Neuronal stem cell (in vitro differentiated cells): ENCODE data around the gene ARSG.
A peak's percentile ranks its signal among the peaks of the same experiment; 100 is the strongest.
"Not testable (repeated sequence)": the region's sequence is repeated elsewhere in the genome, so short reads cannot be mapped to it uniquely, and the experiment has no call there.

Source experiments
- DNase-seq: peaks from one replicate; pipeline ENCODE4 v3.0.0-alpha.2; 2013; ENCODE audit warnings: low spot score
- H2AFZ ChIP-seq: one replicate; pipeline ENCODE4 v1.6.1; 2013; ENCODE audit warnings: mild to moderate bottlenecking, low read length, inconsistent platforms
- H2AK5ac ChIP-seq: 2 replicates; pipeline ENCODE4 v1.6.1; 2013; ENCODE audit warnings: low read depth, mild to moderate bottlenecking, inconsistent platforms, low read length, moderate library complexity, mixed read lengths
- H2BK120ac ChIP-seq: 2 replicates; pipeline ENCODE4 v1.6.1; 2013; ENCODE audit warnings: low read depth, mild to moderate bottlenecking, inconsistent platforms, low read length, moderate library complexity, mixed read lengths
- H2BK12ac ChIP-seq: one replicate; pipeline ENCODE4 v1.6.1; 2013; ENCODE audit warnings: low read length, inconsistent platforms
- H2BK15ac ChIP-seq: 2 replicates; pipeline ENCODE4 v1.6.1; 2013; ENCODE audit warnings: mild to moderate bottlenecking, low read length, inconsistent platforms, mixed read lengths
- H2BK5ac ChIP-seq: one replicate; pipeline ENCODE4 v1.6.1; 2013; ENCODE audit warnings: inconsistent platforms, mild to moderate bottlenecking, low read length, moderate library complexity
- H3K14ac ChIP-seq: one replicate; pipeline ENCODE4 v1.6.1; 2013; ENCODE audit warnings: low read length, inconsistent platforms
- H3K18ac ChIP-seq: 2 replicates; pipeline ENCODE4 v1.6.1; 2013; ENCODE audit warnings: low read length, inconsistent platforms
- H3K23ac ChIP-seq: 2 replicates; pipeline ENCODE4 v1.6.1; 2013; ENCODE audit warnings: low read depth, mild to moderate bottlenecking, mixed read lengths, low read length, inconsistent platforms; ENCODE audit not compliant: poor library complexity
- H3K27ac ChIP-seq: replicated peaks from 3 replicates; pipeline ENCODE4 v1.5.1; 2013; ENCODE audit warnings: low read length, inconsistent platforms
- H3K27me3 ChIP-seq, 3 experiments: 2 replicates each; pipeline ENCODE4 v1.6.1; 2013; ENCODE audit warnings: low read length in 3 of 3, mild to moderate bottlenecking in 2 of 3, inconsistent platforms in 1 of 3, low read depth in 1 of 3, mixed read lengths in 1 of 3, moderate library complexity in 1 of 3; ENCODE audit not compliant: control insufficient read depth in 3 of 3, insufficient read depth in 3 of 3
- H3K36me3 ChIP-seq, 2 donors: replicated peaks in 1 of 2; 2 replicates each; pipeline ENCODE4 v1.6.1; 2013; ENCODE audit warnings: low read length in 2 of 2; ENCODE audit not compliant: control insufficient read depth in 2 of 2, insufficient read depth in 2 of 2
- H3K4ac ChIP-seq: 2 replicates; pipeline ENCODE4 v1.6.1; 2013; ENCODE audit warnings: inconsistent platforms, mild to moderate bottlenecking, low read length, moderate library complexity
- H3K4me1 ChIP-seq, 2 donors: 1 replicate in 1 of 2; 2 replicates in 1 of 2; pipeline ENCODE4 v1.6.1; 2013; ENCODE audit warnings: low read length in 2 of 2, low read depth in 1 of 2; ENCODE audit not compliant: control insufficient read depth in 2 of 2, insufficient read depth in 1 of 2
- H3K4me2 ChIP-seq: one replicate; pipeline ENCODE4 v1.6.1; 2013; ENCODE audit warnings: mild to moderate bottlenecking, low read length, inconsistent platforms; ENCODE audit not compliant: insufficient read depth, poor library complexity, severe bottlenecking
- H3K4me3 ChIP-seq, 2 donors: 2 replicates each; pipeline ENCODE4 v1.5.1; 2013; ENCODE audit warnings: low read length in 2 of 2, mild to moderate bottlenecking in 2 of 2, inconsistent platforms in 1 of 2, moderate library complexity in 1 of 2
- H3K79me1 ChIP-seq: one replicate; pipeline ENCODE4 v1.6.1; 2013; ENCODE audit warnings: low read depth, mild to moderate bottlenecking, inconsistent platforms, low read length, moderate library complexity
- H3K9ac ChIP-seq: one replicate; pipeline ENCODE4 v1.6.1; 2013; ENCODE audit warnings: mild to moderate bottlenecking, low read depth, low read length, inconsistent platforms; ENCODE audit not compliant: poor library complexity
- H3K9me3 ChIP-seq, 2 donors: replicated peaks in 1 of 2; 2 replicates each; pipeline versions ENCODE3 to v1.6.1; 2013; ENCODE audit warnings: low read length in 2 of 2, mild to moderate bottlenecking in 2 of 2, inconsistent platforms in 1 of 2, low read depth in 1 of 2, mixed read lengths in 1 of 2, moderate library complexity in 1 of 2; ENCODE audit not compliant: control insufficient read depth in 2 of 2, insufficient read depth in 1 of 2
- H4K8ac ChIP-seq: one replicate; pipeline ENCODE4 v1.6.1; 2013; ENCODE audit warnings: low read depth, mild to moderate bottlenecking, inconsistent platforms, low read length, moderate library complexity
- H4K91ac ChIP-seq: one replicate; pipeline ENCODE4 v1.6.1; 2013; ENCODE audit warnings: low read length, low read depth, mild to moderate bottlenecking, inconsistent platforms; ENCODE audit not compliant: poor library complexity
- WGBS, 2 donors: extraction: QIAGEN DNeasy Blood & Tissue Kit; methylation state at CpG; one replicate each; pipeline ENCODE4 v1.1.7; 2013; ENCODE audit warnings: missing lambda C conversion rate in 2 of 2, mixed read lengths in 1 of 2; ENCODE audit not compliant: insufficient read length in 2 of 2, insufficient replicate concordance in 1 of 2; ENCODE audit errors: extremely low coverage in 2 of 2; 5-methylcytosine and 5-hydroxymethylcytosine counted together

The ARSG gene

GRCh38 chr17:68376178-68376577 is 84.9 kb downstream of the ARSG start:
- not testable (repeated sequence) for H4K91ac ChIP-seq, DNase-seq, H2AK5ac ChIP-seq, H3K14ac ChIP-seq, H3K27ac ChIP-seq, H2AFZ ChIP-seq, H2BK120ac ChIP-seq, H3K18ac ChIP-seq, H3K36me3 ChIP-seq, H3K23ac ChIP-seq, H3K4me2 ChIP-seq, H3K79me1 ChIP-seq, H4K8ac ChIP-seq, H3K9me3 ChIP-seq, H3K4me3 ChIP-seq, H2BK12ac ChIP-seq, H2BK5ac ChIP-seq, H3K27me3 ChIP-seq, H3K4ac ChIP-seq, H2BK15ac ChIP-seq, H3K9ac ChIP-seq
- WGBS, 2 donors = no CpG with 5 or more reads among the region's 2 CpGs
- peaks cover 12 to 18% of the 10 kb centered on the region in 2 donors for H3K4me1 ChIP-seq

GRCh38 chr17:68377771-68378267 is 86.5 kb downstream of the ARSG start:
- Histone ChIP-seq H3K9ac (peak overlapping the region; percentile 47), H3K79me1 (no peaks in the 10 kb centered on the region), H4K91ac (no peak overlapping the region), H2BK5ac (peak overlapping the region; percentile 8), H2BK15ac (peak overlapping the region; percentile 61), H2BK120ac (no peak overlapping the region), H3K18ac (peak overlapping the region; percentile 86), H3K14ac (no peak overlapping the region), H2AK5ac (no peak overlapping the region), H3K23ac (peak overlapping the region; percentile 5), H3K36me3 (no peaks in the 10 kb centered on the region), H3K4me3 (no peak overlapping the region), H2AFZ (peak overlapping the region; percentile 83), H3K27ac (no peak overlapping the region), H3K9me3 (no peaks in the 10 kb centered on the region), H3K4me1 (peaks cover 16 to 18% of the 10 kb centered on the region in 2 donors), H3K4ac (no peak overlapping the region), H4K8ac (no peak overlapping the region), H2BK12ac (no peak overlapping the region), H3K4me2 (no peak overlapping the region), H3K27me3 (no peaks in the 10 kb centered on the region)
- no peak for DNase-seq
- WGBS, 2 donors = no CpG with 5 or more reads among the region's 8 CpGs

DNA sequence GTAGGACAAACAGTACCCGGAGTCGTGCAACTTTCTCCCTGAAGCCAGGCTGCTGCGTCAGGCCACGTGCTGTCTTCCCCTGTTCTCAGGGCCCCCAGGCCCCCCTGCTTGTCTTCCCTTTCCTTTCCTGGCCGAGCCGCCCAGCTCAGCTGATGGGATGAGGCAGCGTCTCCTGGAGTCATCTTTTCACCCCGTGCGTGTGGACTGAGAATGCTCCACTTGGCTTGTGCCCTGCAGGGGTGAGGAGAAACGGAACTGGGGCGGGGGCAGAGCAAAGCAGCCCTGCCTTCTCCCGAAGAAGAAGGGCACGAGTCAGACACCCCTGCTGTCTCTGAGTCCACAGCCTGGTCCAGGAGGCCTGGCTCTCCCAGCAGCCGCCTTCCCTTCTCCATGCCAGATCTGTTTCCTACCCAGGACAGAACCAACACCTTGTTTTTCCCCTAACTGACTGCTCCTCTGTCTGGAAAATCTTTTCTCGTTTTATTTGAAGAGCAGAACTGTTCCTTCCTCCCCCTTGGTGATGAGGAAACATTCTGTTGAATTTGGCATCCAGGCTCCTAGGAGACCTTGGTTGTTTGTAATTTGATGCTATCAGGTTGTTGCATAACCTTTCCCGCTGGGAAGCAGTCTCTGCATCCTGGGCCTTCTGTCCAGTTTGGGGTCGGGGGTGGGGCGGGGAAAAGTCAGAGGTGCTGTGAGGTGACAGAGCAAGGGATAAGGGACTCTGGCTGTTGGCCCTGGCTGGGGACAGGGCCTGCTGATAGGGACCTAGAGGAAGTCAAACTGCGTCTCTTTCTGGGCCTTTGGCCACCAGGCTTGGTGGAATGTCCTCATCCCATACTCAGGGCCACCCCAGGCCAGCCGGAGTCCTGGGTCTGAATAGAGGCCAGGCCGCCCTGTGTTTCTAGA is 87.2 kb downstream of the ARSG start:
- Histone ChIP-seq H2AK5ac (no peak overlapping the region), H3K9me3 (no peaks in the 10 kb centered on the region), H3K27me3 (no peaks in the 10 kb centered on the region), H2BK12ac (no peak overlapping the region), H3K14ac (peak overlapping the region; percentile 27), H2BK5ac (peak overlapping the region; percentile 8), H3K4ac (no peak overlapping the region), H3K36me3 (no peaks in the 10 kb centered on the region), H3K79me1 (no peaks in the 10 kb centered on the region), H3K18ac (peak overlapping the region; percentile 86), H2BK15ac (peak overlapping the region; percentile 61), H3K23ac (peak overlapping the region; percentile 5), H4K8ac (no peak overlapping the region), H2BK120ac (no peak overlapping the region), H3K4me3 (no peak overlapping the region), H4K91ac (no peak overlapping the region), H3K27ac (peak overlapping the region; percentile 13), H3K4me1 (peaks cover 17 to 23% of the 10 kb centered on the region in 2 donors), H3K9ac (peak overlapping the region; percentile 47), H3K4me2 (no peak overlapping the region), H2AFZ (peak overlapping the region; percentile 83)
- no CpG with 5 or more reads among the region's 21 CpGs for WGBS, 2 donors
- no peak for DNase-seq

GRCh38 chr17:68379177-68379510 is 87.8 kb downstream of the ARSG start:
- H2AK5ac ChIP-seq = no peak overlapping the region
- H2BK15ac ChIP-seq = no peak overlapping the region
- no peaks in the 10 kb centered on the region for H3K27me3 ChIP-seq
- no peak overlapping the region for H3K23ac ChIP-seq
- H4K91ac ChIP-seq = no peak overlapping the region
- no peaks in the 10 kb centered on the region for H3K79me1 ChIP-seq
- no peak overlapping the region for H2BK120ac ChIP-seq
- no peak overlapping the region for H3K4ac ChIP-seq
- no peak overlapping the region for H3K14ac ChIP-seq
- H2AFZ ChIP-seq = no peak overlapping the region
- no peak overlapping the region for H2BK12ac ChIP-seq
- peaks cover 17 to 28% of the 10 kb centered on the region in 2 donors for H3K4me1 ChIP-seq
- no peak overlapping the region for H3K4me2 ChIP-seq
- WGBS, 2 donors = no CpG with 5 or more reads among the region's 3 CpGs
- H2BK5ac ChIP-seq = no peak overlapping the region
- no peak overlapping the region for H3K27ac ChIP-seq
- H3K9me3 ChIP-seq = no peaks in the 10 kb centered on the region
- no peak for DNase-seq
- no peak overlapping the region for H3K9ac ChIP-seq
- no peak overlapping the region for H3K4me3 ChIP-seq
- H3K36me3 ChIP-seq = no peaks in the 10 kb centered on the region
- no peak overlapping the region for H4K8ac ChIP-seq
- no peak overlapping the region for H3K18ac ChIP-seq
